HepG2 (cell line): Measurements from ENCODE around the gene DDX39B. TPM values are rescaled to one million over a fixed set of nuclear protein-coding genes. Genes with fewer than 3 reads are reported as not detected.

Source experiments
- ATAC-seq: fragments of 200-7000 bp; cut with Tn5 transposase; 3 replicates; pipeline ENCODE4 v1.9.1; 2020; ENCODE audit warnings: mild to moderate bottlenecking, moderate library complexity
- BruUV-seq: library from RNA; stranded (reverse); fragments of 400-500 nt; replicated peaks from 2 replicates; lab custom pipeline; 2021; lab: Mats Ljungman, UMichigan
- CTCF ChIA-PET: fragments of 300-600 bp; formaldehyde crosslinking; extraction: SDS; loops from one replicate; lab custom pipeline; 2021; ENCODE audit warnings: low total read pairs, inconsistent platforms, low intra/inter-chr PET ratio; lab: Yijun Ruan, JAX
- POLR2A ChIA-PET: fragments of 350-600 bp; sonication (Branson Sonifier 250); formaldehyde crosslinking; loops from one replicate; lab custom pipeline; 2020; ENCODE audit warnings: antibody characterized with exemption, inconsistent platforms; lab: Yijun Ruan, JAX
- DNase-seq: peaks from one replicate; pipeline ENCODE4 v3.0.0-alpha.2; 2015; ENCODE audit warnings: low spot score
- FAIRE-seq: peaks from 3 replicates; lab custom pipeline; 2011; peaks lifted over from hg19 to GRCh38; lab: Jason Lieb, UNC
- H2AFZ ChIP-seq: one replicate; pipeline ENCODE4 v1.6.1; 2011; ENCODE audit warnings: low read length, inconsistent platforms
- H3K27ac ChIP-seq: fragments of 300-600 bp; 3 replicates; pipeline ENCODE4 v1.8.0; 2011; ENCODE audit warnings: mixed run types, mild to moderate bottlenecking, mixed read lengths, low read length, inconsistent platforms; ENCODE audit not compliant: insufficient read depth; ENCODE audit errors: extremely low read length
- H3K27me3 ChIP-seq, 2 experiments: fragments of 200-600 bp in 1 of 2; 2 replicates in 1 of 2; 3 replicates in 1 of 2; pipeline versions ENCODE4 v1.6.0 to v1.8.0; 2011; ENCODE audit warnings: low read length in 2 of 2, mild to moderate bottlenecking in 2 of 2, moderate library complexity in 2 of 2, inconsistent platforms in 1 of 2; ENCODE audit not compliant: insufficient read depth in 2 of 2, control insufficient read depth in 1 of 2
- H3K36me3 ChIP-seq, 2 experiments: fragments of 200-600 bp in 1 of 2; replicated peaks in 1 of 2; 2 replicates in 1 of 2; 3 replicates in 1 of 2; pipeline versions ENCODE4 v1.5.1 to v1.8.0; 2011; ENCODE audit warnings: low read length in 2 of 2, inconsistent platforms in 1 of 2; ENCODE audit not compliant: insufficient read depth in 2 of 2, control insufficient read depth in 1 of 2
- H3K4me1 ChIP-seq: 2 replicates; pipeline ENCODE4 v1.5.1; 2012; ENCODE audit warnings: low read length, inconsistent platforms; ENCODE audit not compliant: insufficient read depth
- H3K4me2 ChIP-seq: 2 replicates; pipeline ENCODE4 v1.6.0; 2011; ENCODE audit warnings: low read depth, low read length, inconsistent platforms
- H3K4me3 ChIP-seq, 3 experiments: fragments of 200-600 bp in 1 of 3; sonication (generic), shearing (Covaris generic) in 1 of 3; replicated peaks in 1 of 3; 2 replicates each; pipeline ENCODE4 v1.5.1; 2011 to 2016; ENCODE audit warnings: low read length in 3 of 3, inconsistent platforms in 2 of 3, low read depth in 2 of 3, mild to moderate bottlenecking in 2 of 3, control low read depth in 1 of 3, mixed read lengths in 1 of 3; ENCODE audit not compliant: insufficient read depth in 1 of 3
- H3K79me2 ChIP-seq: one replicate; pipeline ENCODE4 v1.6.1; 2011; ENCODE audit warnings: low read length, inconsistent platforms; ENCODE audit not compliant: insufficient read depth
- H3K9ac ChIP-seq: 2 replicates; pipeline ENCODE4 v1.6.0; 2011; ENCODE audit warnings: mild to moderate bottlenecking, low read depth, low read length, inconsistent platforms; ENCODE audit not compliant: insufficient read depth
- H3K9me3 ChIP-seq: 2 replicates; pipeline ENCODE4 v1.5.1; 2012; ENCODE audit warnings: mild to moderate bottlenecking, low read length
- H4K20me1 ChIP-seq: 2 replicates; pipeline ENCODE4 v1.6.0; 2011; ENCODE audit warnings: inconsistent platforms, mild to moderate bottlenecking, low read length, moderate library complexity; ENCODE audit not compliant: insufficient read depth
- MBNL3 ChIP-seq: fragments of 250-450 bp; sonication (Bioruptor Pico); conservative IDR thresholded peaks from 2 replicates; pipeline ENCODE4 v1.8.0; 2022; ENCODE audit warnings: mild to moderate bottlenecking, inconsistent platforms
- MXD4 ChIP-seq: IDR thresholded peaks from 2 replicates; pipeline ENCODE4 v1.6.1; 2016; ENCODE audit warnings: mild to moderate bottlenecking, missing biosample characterization, missing genetic modification reagents
- NONO ChIP-seq, 2 experiments: fragments of 450-650 bp in 1 of 2; sonication (generic) in 1 of 2; formaldehyde crosslinking in 1 of 2; IDR thresholded peaks in 1 of 2; conservative IDR thresholded peaks in 1 of 2; 2 replicates each; pipeline versions ENCODE4 v1.6.1 to v1.8.0; 2017 to 2022; ENCODE audit warnings: mild to moderate bottlenecking in 1 of 2, missing genetic modification reagents in 1 of 2, moderate library complexity in 1 of 2
- POLR2A ChIP-seq, 2 experiments: IDR thresholded peaks; 2 replicates each; pipeline ENCODE4 v1.6.1; 2011; ENCODE audit warnings: low read depth in 2 of 2, low read length in 2 of 2, mild to moderate bottlenecking in 1 of 2, moderate library complexity in 1 of 2; ENCODE audit not compliant: insufficient read depth in 1 of 2
- RXRA ChIP-seq: sonication (generic); formaldehyde crosslinking; IDR thresholded peaks from 2 replicates; pipeline ENCODE4 v1.5.1; 2020; ENCODE audit warnings: missing genetic modification reagents
- SAFB2 ChIP-seq: sonication (generic); formaldehyde crosslinking; IDR thresholded peaks from 2 replicates; pipeline ENCODE4 v1.5.1; 2020; ENCODE audit warnings: missing genetic modification reagents, low read depth, mild to moderate bottlenecking, borderline replicate concordance
- SIX1 ChIP-seq: sonication (generic); formaldehyde crosslinking; IDR thresholded peaks from 2 replicates; pipeline ENCODE4 v1.4.0; 2020; ENCODE audit warnings: missing genetic modification reagents, borderline replicate concordance
- TMF1 ChIP-seq: sonication (generic); formaldehyde crosslinking; IDR thresholded peaks from 2 replicates; pipeline ENCODE4 v1.8.1; 2022; ENCODE audit warnings: low read depth, missing genetic modification reagents
- ZNF124 ChIP-seq: sonication (generic); formaldehyde crosslinking; IDR thresholded peaks from 2 replicates; pipeline ENCODE4 v1.4.0; 2020; ENCODE audit warnings: missing genetic modification reagents
- ZNF687 ChIP-seq: sonication (generic); formaldehyde crosslinking; IDR thresholded peaks from 2 replicates; pipeline ENCODE4 v1.5.1; 2020; ENCODE audit warnings: mild to moderate bottlenecking, missing genetic modification reagents, moderate library complexity
- ZNF75D ChIP-seq: sonication (generic); formaldehyde crosslinking; IDR thresholded peaks from 2 replicates; pipeline ENCODE4 v1.8.1; 2023; ENCODE audit warnings: missing genetic modification reagents, mild to moderate bottlenecking, borderline replicate concordance
- ZNF775 ChIP-seq: sonication (generic); formaldehyde crosslinking; IDR thresholded peaks from 2 replicates; pipeline ENCODE4 v1.4.0; 2020; ENCODE audit warnings: missing genetic modification reagents, mild to moderate bottlenecking, moderate library complexity, borderline replicate concordance
- WGBS: methylation state at CpG from one replicate; pipeline ENCODE4 v1.1.6; 2017; ENCODE audit warnings: low lambda C conversion rate; 5-methylcytosine and 5-hydroxymethylcytosine counted together
- in situ Hi-C: cut with HindIII; loops from 2 replicates; pipeline ENCODE4 v1.10.0; 2017; ENCODE audit warnings: low pct_unique_long_range_greater_than_20kb; ENCODE audit not compliant: extremely low pct_ligation_motif_present
- intact Hi-C: fragments of 100-400 bp; cut with micrococcal nuclease; formaldehyde crosslinking; loops from one replicate; pipeline ENCODE4 v1.10.0; 2022; ENCODE audit not compliant: unreplicated experiment
- polyA plus RNA-seq, 8 experiments: library from polyadenylated mRNA; depleted of rRNA in 3 of 8; stranded (reverse) in 7 of 8; unstranded in 1 of 8; fragments of >200 nt; fragmentation: Illumina TruSeq in 4 of 8; extraction: Trizol in 4 of 8; gene quantifications; 2 replicates each; pipeline versions ENCODE4 v1.2.1 to v1.2.3, GENCODE V29; 2011 to 2016; ENCODE audit warnings: low read depth in 4 of 8, missing spikeins in 1 of 8, mixed read lengths in 1 of 8; ENCODE audit not compliant: insufficient read depth in 1 of 8
- total RNA-seq, 5 experiments: library from RNA; depleted of rRNA; stranded (reverse); fragments of >200 nt; fragmentation: Illumina TruSeq; extraction: Trizol; gene quantifications; 2 replicates each; pipeline ENCODE4 v1.2.3, GENCODE V29; 2016; ENCODE audit warnings: low read depth in 1 of 5
- TF ChIP-seq, protein P1 (sequence below): sonication (generic); formaldehyde crosslinking; IDR thresholded peaks from 2 replicates; pipeline ENCODE4 v1.5.0; 2020; ENCODE audit warnings: mild to moderate bottlenecking, missing genetic modification reagents, moderate library complexity
- TF ChIP-seq, protein P2 (sequence below): sonication (generic); formaldehyde crosslinking; IDR thresholded peaks from 2 replicates; pipeline ENCODE4 v1.4.0; 2020; ENCODE audit warnings: mild to moderate bottlenecking, missing genetic modification reagents

The DDX39B gene
- total and polyA plus RNA-seq, 2 of the 13 experiments (the other 11 are each of a cell fraction or from before 2014, with no cell fraction given): 570 to 678 TPM

DNA sequence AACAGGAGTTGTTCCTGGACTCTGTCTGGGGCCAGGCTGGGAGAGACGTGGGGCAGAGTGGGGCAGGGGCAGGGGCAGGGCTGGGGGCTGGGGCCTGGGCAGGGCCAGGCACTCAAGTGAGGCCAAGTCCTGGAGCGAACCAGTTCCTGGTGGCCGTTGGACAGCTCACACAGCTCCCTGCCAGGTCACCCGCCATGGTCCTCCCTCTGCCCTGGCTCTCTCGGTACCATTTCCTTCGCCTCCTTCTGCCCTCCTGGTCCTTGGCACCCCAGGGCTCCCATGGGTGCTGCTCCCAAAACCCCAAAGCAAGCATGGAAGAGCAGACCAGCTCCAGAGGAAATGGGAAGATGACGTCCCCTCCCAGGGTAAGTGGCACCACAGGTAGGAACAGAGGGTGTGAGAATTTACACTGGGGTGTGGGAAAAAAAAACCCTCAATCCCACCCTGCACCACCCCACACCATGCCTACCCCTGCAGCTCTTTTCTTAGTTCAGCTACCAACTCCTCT, 12.9 kb downstream of the DDX39B start, which contains the start of gene MCCD1 (continued):
- TF ChIP-seq NONO (IDR thresholded peaks at IDR 0.05): no peak
- TF ChIP-seq NONO (CRISPR knock-in tag; conservative IDR thresholded peaks at IDR 0.05): peak; percentile 59
- TF ChIP-seq ZNF124 (CRISPR knock-in tag): no peak
- 0 out of 2 replicates have a peak, but pooled peaks have one; percentile 48 for TF ChIP-seq TMF1 (CRISPR knock-in tag)
- TF ChIP-seq MBNL3 (CRISPR knock-in tag): no peak
- peak; percentile 35 to 57; a peak in 2 of 4 replicates for TF ChIP-seq POLR2A (IDR thresholded peaks at IDR 0.05; ENCODE audit: insufficient read depth in 1 of 2, low read depth in 2 of 2, low read length in 2 of 2)
- no peak for TF ChIP-seq MXD4

DNA sequence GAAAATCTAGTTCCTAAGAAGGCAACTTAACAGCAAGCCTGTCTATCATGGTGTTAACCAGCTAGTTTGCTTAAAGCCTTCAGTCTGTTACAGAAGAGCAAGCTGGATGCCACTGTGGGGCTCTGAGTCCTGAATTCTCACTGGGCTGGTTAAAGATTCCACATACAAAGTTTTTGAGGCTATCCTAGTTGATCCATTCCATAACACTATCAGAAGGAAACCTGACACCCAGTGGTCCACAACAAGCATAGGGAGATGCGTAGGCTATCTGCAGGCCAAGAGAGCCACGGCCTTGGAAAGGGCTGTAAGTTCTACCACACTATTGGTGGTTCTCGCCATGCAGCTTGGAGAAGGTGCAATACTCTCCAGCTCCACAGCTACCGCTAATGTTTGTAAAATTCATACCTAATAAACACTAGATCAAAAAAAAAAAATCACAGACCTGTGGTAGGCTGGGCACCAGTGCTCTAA, 13.5 kb downstream of the DDX39B start:
- no peak overlapping the region for H2AFZ ChIP-seq
- H3K4me2 ChIP-seq: no peak overlapping the region
- no peaks in the 10 kb centered on the region for H3K79me2 ChIP-seq
- DNase-seq: peak; percentile 54
- no peaks in the 10 kb centered on the region for H3K27me3 ChIP-seq
- ATAC-seq: peak; percentile 48
- peaks cover 75% of the 10 kb centered on the region for H3K4me1 ChIP-seq
- no peak for FAIRE-seq
- ChIA-PET POLR2A (interaction anchor here (0.8 to 8.3 kb wide), 6 partner anchors 8 to 66 kb away, joined by 3 to 123 read pairs (median 6); partner anchors contain the start of genes DDX39B and MICB), CTCF (no interaction called here)
- no peak overlapping the region for H3K4me3 ChIP-seq
- no peaks in the 10 kb centered on the region for H3K9me3 ChIP-seq
- peaks cover 26% of the 10 kb centered on the region for H4K20me1 ChIP-seq
- no peak overlapping the region for H3K9ac ChIP-seq
- intact Hi-C loops: loop anchor here (2.0 kb wide), 1 partner anchor 32 kb away; no protein-coding TSS in a partner anchor
- peaks cover 22 to 35% of the 10 kb centered on the region in 2 experiments for H3K36me3 ChIP-seq
- no TSS peak for BruUV-seq
- peak overlapping the region; percentile 68 for H3K27ac ChIP-seq
- WGBS: 71% methylated on average over 4 of the region's 4 CpGs
- in situ Hi-C loops: loop anchor here (5.0 kb wide), 1 partner anchor 36 kb away; no protein-coding TSS in a partner anchor
- TF ChIP-seq, protein P1, sequence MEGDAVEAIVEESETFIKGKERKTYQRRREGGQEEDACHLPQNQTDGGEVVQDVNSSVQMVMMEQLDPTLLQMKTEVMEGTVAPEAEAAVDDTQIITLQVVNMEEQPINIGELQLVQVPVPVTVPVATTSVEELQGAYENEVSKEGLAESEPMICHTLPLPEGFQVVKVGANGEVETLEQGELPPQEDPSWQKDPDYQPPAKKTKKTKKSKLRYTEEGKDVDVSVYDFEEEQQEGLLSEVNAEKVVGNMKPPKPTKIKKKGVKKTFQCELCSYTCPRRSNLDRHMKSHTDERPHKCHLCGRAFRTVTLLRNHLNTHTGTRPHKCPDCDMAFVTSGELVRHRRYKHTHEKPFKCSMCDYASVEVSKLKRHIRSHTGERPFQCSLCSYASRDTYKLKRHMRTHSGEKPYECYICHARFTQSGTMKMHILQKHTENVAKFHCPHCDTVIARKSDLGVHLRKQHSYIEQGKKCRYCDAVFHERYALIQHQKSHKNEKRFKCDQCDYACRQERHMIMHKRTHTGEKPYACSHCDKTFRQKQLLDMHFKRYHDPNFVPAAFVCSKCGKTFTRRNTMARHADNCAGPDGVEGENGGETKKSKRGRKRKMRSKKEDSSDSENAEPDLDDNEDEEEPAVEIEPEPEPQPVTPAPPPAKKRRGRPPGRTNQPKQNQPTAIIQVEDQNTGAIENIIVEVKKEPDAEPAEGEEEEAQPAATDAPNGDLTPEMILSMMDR (CRISPR knock-in tag): peak; percentile 27; the same call in 1 of the 2 replicates
- TF ChIP-seq ZNF75D (CRISPR knock-in tag) (no peak), ZNF687 (no peak), SAFB2 (CRISPR knock-in tag) (no peak), SIX1 (CRISPR knock-in tag) (peak; percentile 82; the same call in 1 of the 2 replicates), RXRA (no peak), ZNF775 (CRISPR knock-in tag) (no peak)
- TF ChIP-seq, protein P2, sequence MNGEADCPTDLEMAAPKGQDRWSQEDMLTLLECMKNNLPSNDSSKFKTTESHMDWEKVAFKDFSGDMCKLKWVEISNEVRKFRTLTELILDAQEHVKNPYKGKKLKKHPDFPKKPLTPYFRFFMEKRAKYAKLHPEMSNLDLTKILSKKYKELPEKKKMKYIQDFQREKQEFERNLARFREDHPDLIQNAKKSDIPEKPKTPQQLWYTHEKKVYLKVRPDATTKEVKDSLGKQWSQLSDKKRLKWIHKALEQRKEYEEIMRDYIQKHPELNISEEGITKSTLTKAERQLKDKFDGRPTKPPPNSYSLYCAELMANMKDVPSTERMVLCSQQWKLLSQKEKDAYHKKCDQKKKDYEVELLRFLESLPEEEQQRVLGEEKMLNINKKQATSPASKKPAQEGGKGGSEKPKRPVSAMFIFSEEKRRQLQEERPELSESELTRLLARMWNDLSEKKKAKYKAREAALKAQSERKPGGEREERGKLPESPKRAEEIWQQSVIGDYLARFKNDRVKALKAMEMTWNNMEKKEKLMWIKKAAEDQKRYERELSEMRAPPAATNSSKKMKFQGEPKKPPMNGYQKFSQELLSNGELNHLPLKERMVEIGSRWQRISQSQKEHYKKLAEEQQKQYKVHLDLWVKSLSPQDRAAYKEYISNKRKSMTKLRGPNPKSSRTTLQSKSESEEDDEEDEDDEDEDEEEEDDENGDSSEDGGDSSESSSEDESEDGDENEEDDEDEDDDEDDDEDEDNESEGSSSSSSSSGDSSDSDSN (CRISPR knock-in tag): no peak
